GM12865 (cell line): Measurements from ENCODE around the gene LSM8.

ENCODE experiments used
- DNase-seq: peaks from one replicate; pipeline ENCODE4 v3.0.0; 2010; ENCODE audit warnings: low read depth
- H3K4me3 ChIP-seq: 2 replicates; pipeline ENCODE4 v1.5.1; 2011; ENCODE audit warnings: mild to moderate bottlenecking, low read depth, low read length, control low read depth
- TF ChIP-seq, protein P1 (sequence below): IDR thresholded peaks from 2 replicates; pipeline ENCODE4 v1.5.1; 2011; ENCODE audit warnings: low read length, control low read depth, low read depth, inconsistent platforms; ENCODE audit not compliant: insufficient read depth; ENCODE audit errors: missing control alignments

Gene LSM8

DNA sequence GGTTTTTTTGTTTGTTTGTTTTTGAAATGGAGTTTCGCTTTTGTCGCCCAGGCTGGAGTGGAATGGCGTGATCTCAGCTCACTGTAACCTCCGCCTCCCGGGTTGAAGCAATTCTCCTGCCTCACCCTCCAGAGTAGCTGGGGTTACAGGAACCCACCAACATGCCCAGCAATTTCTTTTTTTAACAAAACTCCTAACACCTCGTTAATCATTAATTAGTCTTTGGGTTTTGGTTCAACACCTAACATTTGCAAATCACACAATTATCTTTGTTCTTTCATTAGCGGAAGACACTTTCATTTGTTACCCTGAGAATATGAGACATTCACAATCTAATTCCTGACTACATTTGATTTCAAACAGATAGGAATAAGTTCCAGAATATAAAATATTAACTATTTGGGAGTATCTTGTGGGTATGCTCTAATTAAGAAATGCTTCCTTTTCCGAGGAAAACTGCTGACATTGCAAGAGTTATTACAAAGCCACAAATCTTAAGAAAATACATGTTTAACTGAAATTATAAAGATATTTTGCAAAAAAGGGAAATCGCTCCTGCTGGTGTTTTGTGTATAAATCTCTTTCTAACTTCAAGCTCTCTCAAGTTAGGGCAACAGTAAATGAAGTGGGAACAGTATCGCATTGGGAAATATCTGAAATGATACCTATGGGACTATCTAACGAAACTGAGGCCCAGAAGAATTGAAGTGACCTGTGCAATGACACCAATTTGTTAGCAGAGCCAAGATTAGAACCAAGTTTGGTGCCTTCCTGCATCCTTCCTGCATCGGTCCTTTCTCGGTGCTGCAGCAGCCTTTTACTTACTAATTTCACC is 1.2 kb upstream of the LSM8 start:
- H3K4me3 ChIP-seq = peak overlapping the region; percentile 92
- DNase-seq = no peak
- TF ChIP-seq, protein P1, sequence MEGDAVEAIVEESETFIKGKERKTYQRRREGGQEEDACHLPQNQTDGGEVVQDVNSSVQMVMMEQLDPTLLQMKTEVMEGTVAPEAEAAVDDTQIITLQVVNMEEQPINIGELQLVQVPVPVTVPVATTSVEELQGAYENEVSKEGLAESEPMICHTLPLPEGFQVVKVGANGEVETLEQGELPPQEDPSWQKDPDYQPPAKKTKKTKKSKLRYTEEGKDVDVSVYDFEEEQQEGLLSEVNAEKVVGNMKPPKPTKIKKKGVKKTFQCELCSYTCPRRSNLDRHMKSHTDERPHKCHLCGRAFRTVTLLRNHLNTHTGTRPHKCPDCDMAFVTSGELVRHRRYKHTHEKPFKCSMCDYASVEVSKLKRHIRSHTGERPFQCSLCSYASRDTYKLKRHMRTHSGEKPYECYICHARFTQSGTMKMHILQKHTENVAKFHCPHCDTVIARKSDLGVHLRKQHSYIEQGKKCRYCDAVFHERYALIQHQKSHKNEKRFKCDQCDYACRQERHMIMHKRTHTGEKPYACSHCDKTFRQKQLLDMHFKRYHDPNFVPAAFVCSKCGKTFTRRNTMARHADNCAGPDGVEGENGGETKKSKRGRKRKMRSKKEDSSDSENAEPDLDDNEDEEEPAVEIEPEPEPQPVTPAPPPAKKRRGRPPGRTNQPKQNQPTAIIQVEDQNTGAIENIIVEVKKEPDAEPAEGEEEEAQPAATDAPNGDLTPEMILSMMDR = no peak

GRCh38 chr7:118183428-118183785 is 557 bp upstream of the LSM8 start:
- TF ChIP-seq, protein P1 = no peak
- peak overlapping the region; percentile 92 for H3K4me3 ChIP-seq
- peak; percentile 28 for DNase-seq

- no peak for DNase-seq
- TF ChIP-seq, protein P1 = no peak
- peak overlapping the region; percentile 92 for H3K4me3 ChIP-seq
These were observed 589 bp downstream of the LSM8 start for GRCh38 chr7:118184565-118184940.

DNA sequence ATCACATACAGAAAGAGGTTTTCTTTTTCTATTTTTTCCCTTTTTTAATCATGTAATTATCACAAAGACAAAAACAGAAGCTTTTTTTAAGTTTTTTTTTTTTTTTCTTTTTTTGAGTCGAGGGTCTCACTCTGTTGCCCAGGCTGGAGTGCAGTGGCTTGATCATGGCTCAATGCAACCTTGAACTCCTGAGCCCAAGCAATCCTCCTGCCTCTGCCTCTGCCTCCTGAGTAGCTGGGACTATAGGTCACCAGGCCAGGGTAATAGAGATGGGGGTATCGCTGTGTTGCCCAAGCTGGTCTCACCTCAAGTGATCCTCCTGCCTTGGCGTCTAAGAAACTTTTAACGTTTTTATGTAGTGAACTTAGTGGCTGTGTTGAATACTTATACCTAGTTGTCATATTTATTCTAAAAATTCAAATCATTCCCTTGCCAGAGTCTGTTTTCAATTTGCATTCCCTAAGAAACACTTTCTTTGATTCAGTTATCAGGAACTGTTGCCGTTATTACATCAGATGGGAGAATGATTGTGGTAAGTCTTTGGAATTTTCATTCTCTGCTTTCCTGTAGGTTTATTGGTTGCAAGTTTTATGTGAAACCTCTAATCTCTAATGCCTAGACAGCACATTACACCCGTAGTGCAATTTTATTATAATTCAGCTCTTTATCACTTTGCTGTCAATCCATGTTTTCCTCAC is 1.3 kb downstream of the LSM8 start:
- TF ChIP-seq, protein P1 = no peak
- H3K4me3 ChIP-seq = peak overlapping the region; percentile 92
- DNase-seq = no peak

- H3K4me3 ChIP-seq = no peak overlapping the region
- TF ChIP-seq, protein P1 = no peak
- no peak for DNase-seq
These were observed 2.5 kb downstream of the LSM8 start for GRCh38 chr7:118186501-118186900.

DNA sequence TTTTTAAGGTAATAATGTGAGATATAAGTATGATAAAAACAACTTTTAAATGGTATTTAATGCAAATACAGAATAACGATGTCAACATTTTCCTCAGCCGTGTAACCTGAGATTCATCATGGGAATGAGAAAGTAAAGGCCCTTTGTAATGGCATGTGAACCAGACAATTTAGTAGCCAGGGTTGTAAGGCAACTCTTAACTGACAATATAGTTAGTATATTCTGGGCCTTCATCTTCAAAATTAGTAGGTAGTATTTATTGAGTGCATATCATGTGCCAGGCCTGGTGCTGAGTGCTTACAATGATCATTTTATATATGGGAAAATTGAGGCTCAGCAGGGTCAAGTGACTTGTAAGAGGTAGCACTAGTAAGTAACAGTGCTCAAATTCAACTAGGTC is 10.6 kb downstream of the LSM8 start:
- TF ChIP-seq, protein P1 = no peak
- H3K4me3 ChIP-seq = no peak overlapping the region
- no peak for DNase-seq
